Mucosa of descending colon (tissue), 3 donors: ENCODE data around the gene RASGEF1C. TPM values are rescaled to one million over a fixed set of nuclear protein-coding genes. Genes with fewer than 3 reads are reported as not detected.

Experiments
- ATAC-seq: fragments of 200-7000 bp; cut with Tn5 transposase; one replicate; pipeline ENCODE4 v1.9.1; 2020; ENCODE audit warnings: mild to moderate bottlenecking, moderate library complexity
- DNase-seq, 3 donors: peaks; one replicate each; pipeline ENCODE4 v3.0.0-alpha.2; 2020
- H3K36me3 ChIP-seq: fragments of 200-600 bp; one replicate; pipeline ENCODE4 v1.8.0; 2021; ENCODE audit warnings: low read depth, mild to moderate bottlenecking
- H3K4me1 ChIP-seq: fragments of 200-600 bp; one replicate; pipeline ENCODE4 v1.8.0; 2021; ENCODE audit warnings: low read depth, mild to moderate bottlenecking
- H3K4me3 ChIP-seq: fragments of 200-600 bp; one replicate; pipeline ENCODE4 v1.8.0; 2021; ENCODE audit warnings: mild to moderate bottlenecking
- H3K9me3 ChIP-seq: fragments of 200-600 bp; one replicate; pipeline ENCODE4 v1.8.0; 2021; ENCODE audit warnings: mild to moderate bottlenecking
- intact Hi-C, 2 donors: fragments of 100-400 bp; cut with DNase I in 1 of 2; cut with micrococcal nuclease in 1 of 2; formaldehyde crosslinking; loops; one replicate each; pipeline versions ENCODE4 v1.11.0 to v1.11.1; 2022; cut with DNase I, micrococcal nuclease
- total RNA-seq, 3 donors: library from RNA; stranded (reverse); fragmentation: NEBNext Ultra II Directional in 2 of 3; extraction: Animal tissue kit (Norgen Biotek cat#: 25700) in 2 of 3; gene quantifications; one replicate each; pipeline versions ENCODE4 v1.2.1 to v1.2.4, GENCODE V29; 2021 to 2023
- TF ChIP-seq, protein P1 (sequence below): fragments of 200-600 bp; IDR thresholded peaks from one replicate; pipeline ENCODE4 v1.8.0; 2022; ENCODE audit warnings: antibody characterized with exemption, mild to moderate bottlenecking
- donor health status: DM: no; HTN: no; CAD: no; lungs with moderate emphysema.
- donor health status: DM: no; HTN: no; CAD: no.
- donor health status: DM: no; HTN: yes; CAD: no.

The RASGEF1C gene
- total RNA-seq, 3 donors from 2014 or later, result 0.17 to 1.9 (median 0.65) TPM

DNA sequence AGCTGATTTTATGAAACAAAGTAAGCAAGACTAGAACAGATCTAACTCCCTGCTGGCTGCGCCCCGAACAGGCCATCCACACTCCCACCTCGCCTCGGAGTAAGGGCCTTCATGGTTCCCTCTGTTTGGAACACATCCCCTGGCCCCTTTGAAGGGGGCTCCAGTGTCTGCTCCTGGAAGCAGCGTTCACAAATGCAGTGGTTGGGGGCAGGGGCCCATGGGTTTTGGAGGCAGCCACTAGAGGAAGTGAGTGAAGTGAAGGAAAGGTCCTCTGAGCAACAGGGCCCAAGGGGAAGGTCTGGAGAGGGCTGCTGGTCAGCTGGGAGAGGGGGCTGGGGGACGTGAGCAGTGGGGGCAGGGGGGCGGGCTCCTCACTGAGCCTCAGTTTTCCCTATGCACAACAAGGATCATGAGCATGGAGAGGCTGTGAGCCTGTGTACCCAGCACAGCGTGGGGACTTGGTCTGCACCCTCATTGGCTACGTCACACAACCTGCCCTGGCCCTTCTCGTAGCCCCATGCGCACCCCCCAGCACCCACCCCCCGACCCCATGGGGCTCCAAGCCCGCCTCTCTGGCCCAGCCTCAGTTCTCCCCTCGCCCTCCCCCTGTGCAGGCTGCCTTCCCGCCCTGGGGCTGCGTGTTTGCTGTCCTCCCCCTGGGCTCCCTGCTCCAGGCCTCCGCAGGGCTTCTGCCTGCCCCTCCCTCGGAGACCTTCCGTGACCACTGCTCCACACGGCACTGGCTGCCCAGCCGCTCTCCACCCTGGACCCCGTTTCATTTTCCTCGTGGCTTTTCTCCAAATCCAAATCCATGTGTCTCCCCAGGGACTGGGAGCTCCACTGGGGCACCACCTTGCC is 39.5 kb downstream of the RASGEF1C start:
- Histone ChIP-seq H3K9me3 (no peaks in the 10 kb centered on the region), H3K36me3 (no peaks in the 10 kb centered on the region), H3K4me3 (no peak overlapping the region), H3K4me1 (no peaks in the 10 kb centered on the region)
- intact Hi-C loops, result no loop called here
- DNase-seq, result no peak
- no peak for ATAC-seq
- TF ChIP-seq, protein P1, sequence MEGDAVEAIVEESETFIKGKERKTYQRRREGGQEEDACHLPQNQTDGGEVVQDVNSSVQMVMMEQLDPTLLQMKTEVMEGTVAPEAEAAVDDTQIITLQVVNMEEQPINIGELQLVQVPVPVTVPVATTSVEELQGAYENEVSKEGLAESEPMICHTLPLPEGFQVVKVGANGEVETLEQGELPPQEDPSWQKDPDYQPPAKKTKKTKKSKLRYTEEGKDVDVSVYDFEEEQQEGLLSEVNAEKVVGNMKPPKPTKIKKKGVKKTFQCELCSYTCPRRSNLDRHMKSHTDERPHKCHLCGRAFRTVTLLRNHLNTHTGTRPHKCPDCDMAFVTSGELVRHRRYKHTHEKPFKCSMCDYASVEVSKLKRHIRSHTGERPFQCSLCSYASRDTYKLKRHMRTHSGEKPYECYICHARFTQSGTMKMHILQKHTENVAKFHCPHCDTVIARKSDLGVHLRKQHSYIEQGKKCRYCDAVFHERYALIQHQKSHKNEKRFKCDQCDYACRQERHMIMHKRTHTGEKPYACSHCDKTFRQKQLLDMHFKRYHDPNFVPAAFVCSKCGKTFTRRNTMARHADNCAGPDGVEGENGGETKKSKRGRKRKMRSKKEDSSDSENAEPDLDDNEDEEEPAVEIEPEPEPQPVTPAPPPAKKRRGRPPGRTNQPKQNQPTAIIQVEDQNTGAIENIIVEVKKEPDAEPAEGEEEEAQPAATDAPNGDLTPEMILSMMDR, result no peak

DNA sequence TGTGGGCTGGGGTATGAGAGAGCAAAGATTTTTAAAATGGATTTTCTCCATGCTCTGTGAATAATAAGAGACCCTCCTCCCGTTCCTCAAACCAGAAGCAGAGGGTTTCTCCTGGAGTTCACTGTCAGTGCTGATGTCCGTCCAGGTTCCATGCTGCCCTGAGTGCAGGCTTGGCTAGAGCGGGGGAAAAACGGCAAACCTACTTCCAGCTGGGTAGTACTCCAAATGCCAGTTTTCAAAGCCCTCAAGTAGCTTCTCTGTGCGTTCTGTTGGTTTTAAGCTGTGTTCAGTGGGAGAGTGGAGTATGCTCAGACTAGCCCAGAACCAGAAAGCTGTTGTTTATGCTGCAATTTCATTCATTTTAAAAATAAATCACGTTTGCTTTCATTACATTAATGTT is 40.3 kb downstream of the RASGEF1C start:
- Histone ChIP-seq H3K4me3 (no peak overlapping the region), H3K9me3 (no peaks in the 10 kb centered on the region), H3K4me1 (no peaks in the 10 kb centered on the region), H3K36me3 (no peaks in the 10 kb centered on the region)
- no peak for DNase-seq
- ATAC-seq, result no peak
- TF ChIP-seq, protein P1, result no peak
- intact Hi-C loops, result no loop called here

DNA sequence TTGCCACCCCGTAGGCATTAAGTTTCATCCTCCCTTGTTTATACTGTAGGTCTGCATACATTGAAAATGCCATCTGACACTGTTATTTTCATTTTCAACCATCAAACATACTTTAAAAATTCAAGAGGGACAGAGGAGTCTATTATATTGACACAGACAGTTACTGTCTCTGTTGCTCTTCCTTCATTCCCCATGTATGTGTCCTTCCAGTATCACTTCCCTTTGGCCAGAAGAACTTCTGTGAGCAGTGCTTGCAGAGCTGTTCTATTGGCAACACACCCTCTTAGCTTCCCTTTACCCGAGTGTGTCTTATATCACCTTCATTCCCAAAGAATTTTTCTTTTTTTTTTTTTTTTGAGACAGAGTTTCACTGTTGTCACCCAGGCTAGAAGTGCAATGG is 42.8 kb downstream of the RASGEF1C start:
- ATAC-seq (no peak), DNase-seq (no peak)
- H3K4me3 ChIP-seq, result no peak overlapping the region
- no peaks in the 10 kb centered on the region for H3K36me3 ChIP-seq
- intact Hi-C loops, result no loop called here
- H3K4me1 ChIP-seq, result no peaks in the 10 kb centered on the region
- TF ChIP-seq, protein P1, result no peak
- no peaks in the 10 kb centered on the region for H3K9me3 ChIP-seq

DNA sequence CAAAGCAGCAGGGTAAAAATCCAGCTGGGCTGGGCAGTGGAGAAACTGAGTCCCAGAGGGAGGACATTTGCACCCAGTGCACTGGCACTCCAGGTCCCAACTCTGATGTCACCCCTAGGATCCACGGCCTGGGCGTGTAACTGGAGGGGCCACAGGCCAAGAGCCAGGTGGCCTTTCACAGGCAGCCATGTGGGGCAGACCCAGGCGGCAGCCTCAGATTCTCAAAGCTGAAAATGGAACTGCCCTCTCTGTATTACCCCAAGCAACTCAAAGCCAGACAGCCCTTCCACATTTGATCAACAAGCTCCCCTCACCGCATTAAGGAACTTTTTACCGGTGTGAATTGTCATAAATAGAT is 46.7 kb downstream of the RASGEF1C start:
- Histone ChIP-seq H3K4me1 (no peaks in the 10 kb centered on the region), H3K9me3 (no peaks in the 10 kb centered on the region), H3K4me3 (no peak overlapping the region), H3K36me3 (no peaks in the 10 kb centered on the region)
- ATAC-seq (no peak), DNase-seq (no peak)
- intact Hi-C loops, result no loop called here
- TF ChIP-seq, protein P1, result no peak

DNA sequence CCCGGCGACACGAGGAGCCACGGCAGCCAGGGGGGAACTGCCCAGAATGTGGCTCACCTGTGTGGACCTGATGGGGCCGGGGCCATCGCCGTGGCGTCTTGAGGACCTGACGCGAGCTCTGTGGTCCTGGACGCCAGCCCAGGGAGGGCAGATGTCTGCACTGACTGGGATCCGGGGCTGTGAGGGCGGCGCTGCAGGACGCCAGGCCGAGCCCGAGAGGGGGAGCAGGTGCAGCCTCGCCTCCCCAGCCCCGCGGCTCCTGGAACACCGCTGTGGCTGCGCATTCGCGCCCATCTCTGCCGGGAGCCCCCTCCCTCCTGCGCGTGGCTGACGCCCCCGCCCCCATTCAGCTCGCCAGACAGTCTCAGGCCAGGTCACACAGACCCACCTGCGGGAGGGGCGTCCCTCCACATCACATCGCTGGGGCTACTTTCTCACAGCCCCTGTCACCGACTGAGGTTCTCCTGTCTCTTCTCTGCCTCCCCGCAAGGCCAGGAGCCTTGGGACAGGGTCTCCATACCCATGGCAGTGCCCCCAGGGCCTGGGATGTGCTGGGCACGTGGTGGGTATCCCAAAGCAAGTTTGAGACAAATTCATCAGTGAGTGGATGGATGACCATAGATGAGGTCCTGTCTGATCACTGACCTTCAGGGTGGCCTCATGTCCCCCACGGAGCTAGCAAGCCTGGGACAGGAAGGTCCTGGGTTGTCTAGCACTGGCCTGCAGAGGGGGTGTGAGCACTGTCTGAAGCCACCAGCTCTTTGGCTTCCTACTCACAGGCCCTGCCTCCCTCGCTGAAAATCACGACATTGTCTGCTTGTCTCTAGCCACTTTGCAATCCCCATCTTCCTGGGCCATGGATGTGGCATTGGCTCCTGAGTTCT is 47.3 kb downstream of the RASGEF1C start:
- peak; percentile 36 for ATAC-seq
- intact Hi-C loops, result no loop called here
- TF ChIP-seq, protein P1, result no peak
- Histone ChIP-seq H3K36me3 (no peaks in the 10 kb centered on the region), H3K4me1 (no peaks in the 10 kb centered on the region), H3K4me3 (no peak overlapping the region), H3K9me3 (no peaks in the 10 kb centered on the region)
- peak in 2 of 3 donors; percentile 7 to 20 for DNase-seq
